Peyer's patch (tissue), 4 donors: ENCODE results near the gene PBX1. TPM values are rescaled to one million over a fixed set of nuclear protein-coding genes. Genes with fewer than 3 reads are reported as not detected.

Source experiments
- DNase-seq, 3 donors: peaks; one replicate each; pipeline ENCODE4 v3.0.0-alpha.2; 2017 to 2019
- H3K27ac ChIP-seq, 4 donors: fragments of 200-600 bp; sonication (generic); one replicate each; pipeline ENCODE4 v1.5.1; 2016 to 2019
- H3K27me3 ChIP-seq, 2 donors: fragments of 200-600 bp; sonication (generic); one replicate each; pipeline ENCODE4 v1.5.1; 2019
- H3K36me3 ChIP-seq, 3 donors: fragments of 200-600 bp; sonication (generic); one replicate each; pipeline ENCODE4 v1.5.1; 2016 to 2019
- H3K4me1 ChIP-seq, 4 donors: fragments of 200-600 bp; sonication (generic); one replicate each; pipeline ENCODE4 v1.5.1; 2016 to 2019
- H3K4me3 ChIP-seq, 4 donors: fragments of 200-600 bp; sonication (generic); 1 replicate in 3 of 4; 2 replicates in 1 of 4; pipeline ENCODE4 v1.5.1; 2016 to 2019; ENCODE audit warnings: mild to moderate bottlenecking in 1 of 4
- H3K9me3 ChIP-seq, 4 donors: fragments of 200-600 bp; sonication (generic); one replicate each; pipeline ENCODE4 v1.5.1; 2016 to 2019; ENCODE audit warnings: mild to moderate bottlenecking in 1 of 4
- POLR2A ChIP-seq, 2 donors: fragments of 450-650 bp; IDR thresholded peaks; one replicate each; pipeline ENCODE4 v1.5.1; 2017; ENCODE audit warnings: antibody characterized with exemption in 2 of 2, mild to moderate bottlenecking in 2 of 2, moderate library complexity in 2 of 2
- total RNA-seq, 4 donors: library from RNA; depleted of rRNA; stranded (reverse); fragments of >200 nt; gene quantifications; one replicate each; pipeline ENCODE4 v1.1.0, GENCODE V29; 2016
- TF ChIP-seq, protein P1 (sequence below), 6 experiments: fragments of 450-650 bp in 4 of 6; fragments of 200-600 bp in 2 of 6; sonication (generic) in 1 of 6; IDR thresholded peaks; one replicate each; pipeline ENCODE4 v1.5.1; 2017 to 2019; ENCODE audit warnings: antibody characterized with exemption in 6 of 6, mild to moderate bottlenecking in 3 of 6, moderate library complexity in 1 of 6

PBX1 gene
- total RNA-seq, 4 donors from 2014 or later: 20.6 to 57.5 (median 40.4) TPM

DNA sequence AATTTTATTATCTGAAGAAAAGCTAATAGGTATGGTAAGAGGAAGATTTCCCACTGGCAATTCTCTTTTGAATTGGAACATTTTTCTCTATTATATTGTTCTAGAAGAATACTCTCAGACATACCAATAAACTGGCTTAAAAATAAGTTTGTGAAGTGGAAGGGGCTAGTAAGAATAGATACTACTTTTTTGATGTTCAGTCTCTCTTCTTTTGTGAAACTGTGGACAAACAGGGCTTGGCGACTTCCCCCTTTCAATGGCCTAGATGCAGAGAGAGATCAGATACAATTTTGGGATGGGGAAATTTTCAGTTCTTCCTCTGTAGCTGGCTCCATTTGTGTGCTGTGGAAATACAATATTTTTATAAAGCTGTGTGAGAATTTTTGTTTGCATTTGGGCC, 2.5 kb downstream of the PBX1 start:
- Histone ChIP-seq H3K27me3 (no peaks in the 10 kb centered on the region), H3K4me3 (peak overlapping the region in 3 of 4 donors; percentile 46 to 77 (median 68)), H3K9me3 (no peaks in the 10 kb centered on the region), H3K27ac (peak overlapping the region in 2 of 4 donors; percentile 71 to 74), H3K36me3 (no peaks in the 10 kb centered on the region), H3K4me1 (peaks cover 0 to 18% (median 0%) of the 10 kb centered on the region in 4 donors)
- DNase-seq: no peak
- TF ChIP-seq, protein P1, sequence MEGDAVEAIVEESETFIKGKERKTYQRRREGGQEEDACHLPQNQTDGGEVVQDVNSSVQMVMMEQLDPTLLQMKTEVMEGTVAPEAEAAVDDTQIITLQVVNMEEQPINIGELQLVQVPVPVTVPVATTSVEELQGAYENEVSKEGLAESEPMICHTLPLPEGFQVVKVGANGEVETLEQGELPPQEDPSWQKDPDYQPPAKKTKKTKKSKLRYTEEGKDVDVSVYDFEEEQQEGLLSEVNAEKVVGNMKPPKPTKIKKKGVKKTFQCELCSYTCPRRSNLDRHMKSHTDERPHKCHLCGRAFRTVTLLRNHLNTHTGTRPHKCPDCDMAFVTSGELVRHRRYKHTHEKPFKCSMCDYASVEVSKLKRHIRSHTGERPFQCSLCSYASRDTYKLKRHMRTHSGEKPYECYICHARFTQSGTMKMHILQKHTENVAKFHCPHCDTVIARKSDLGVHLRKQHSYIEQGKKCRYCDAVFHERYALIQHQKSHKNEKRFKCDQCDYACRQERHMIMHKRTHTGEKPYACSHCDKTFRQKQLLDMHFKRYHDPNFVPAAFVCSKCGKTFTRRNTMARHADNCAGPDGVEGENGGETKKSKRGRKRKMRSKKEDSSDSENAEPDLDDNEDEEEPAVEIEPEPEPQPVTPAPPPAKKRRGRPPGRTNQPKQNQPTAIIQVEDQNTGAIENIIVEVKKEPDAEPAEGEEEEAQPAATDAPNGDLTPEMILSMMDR (IDR thresholded peaks at IDR 0.05): no peak

GRCh38 chr1:164562061-164562460, 3.1 kb downstream of the PBX1 start:
- Histone ChIP-seq H3K9me3 (no peaks in the 10 kb centered on the region), H3K4me3 (peak overlapping the region in 2 of 4 donors; percentile 68 to 77), H3K36me3 (no peaks in the 10 kb centered on the region), H3K27me3 (no peaks in the 10 kb centered on the region), H3K27ac (peak overlapping the region in 1 of 4 donors; percentile 74), H3K4me1 (peaks cover 0 to 18% (median 0%) of the 10 kb centered on the region in 4 donors)
- TF ChIP-seq, protein P1 (IDR thresholded peaks at IDR 0.05): no peak
- TF ChIP-seq POLR2A (IDR thresholded peaks at IDR 0.05): no peak
- no peak for DNase-seq

GRCh38 chr1:164562511-164562910, 3.5 kb downstream of the PBX1 start:
- DNase-seq: no peak
- Histone ChIP-seq H3K4me3 (peak overlapping the region in 2 of 4 donors; percentile 68 to 77), H3K27ac (peak overlapping the region in 2 of 4 donors; percentile 18 to 74), H3K9me3 (no peaks in the 10 kb centered on the region), H3K36me3 (no peaks in the 10 kb centered on the region), H3K4me1 (peaks cover 0 to 18% (median 0%) of the 10 kb centered on the region in 4 donors), H3K27me3 (no peaks in the 10 kb centered on the region)
- TF ChIP-seq POLR2A (IDR thresholded peaks at IDR 0.05): no peak
- TF ChIP-seq, protein P1 (IDR thresholded peaks at IDR 0.05): no peak

- H3K27me3 ChIP-seq: no peaks in the 10 kb centered on the region
- TF ChIP-seq, protein P1 (IDR thresholded peaks at IDR 0.05): no peak
- no peak for TF ChIP-seq POLR2A (IDR thresholded peaks at IDR 0.05)
- H3K9me3 ChIP-seq: no peaks in the 10 kb centered on the region
- peaks cover 0 to 15% (median 0%) of the 10 kb centered on the region in 4 donors for H3K4me1 ChIP-seq
- peak overlapping the region in 2 of 4 donors; percentile 68 to 77 for H3K4me3 ChIP-seq
- H3K27ac ChIP-seq: peak overlapping the region in 1 of 4 donors; percentile 74
- DNase-seq: no peak
- no peaks in the 10 kb centered on the region for H3K36me3 ChIP-seq
Measured at GRCh38 chr1:164562947-164563520, 4.0 kb downstream of the PBX1 start.

DNA sequence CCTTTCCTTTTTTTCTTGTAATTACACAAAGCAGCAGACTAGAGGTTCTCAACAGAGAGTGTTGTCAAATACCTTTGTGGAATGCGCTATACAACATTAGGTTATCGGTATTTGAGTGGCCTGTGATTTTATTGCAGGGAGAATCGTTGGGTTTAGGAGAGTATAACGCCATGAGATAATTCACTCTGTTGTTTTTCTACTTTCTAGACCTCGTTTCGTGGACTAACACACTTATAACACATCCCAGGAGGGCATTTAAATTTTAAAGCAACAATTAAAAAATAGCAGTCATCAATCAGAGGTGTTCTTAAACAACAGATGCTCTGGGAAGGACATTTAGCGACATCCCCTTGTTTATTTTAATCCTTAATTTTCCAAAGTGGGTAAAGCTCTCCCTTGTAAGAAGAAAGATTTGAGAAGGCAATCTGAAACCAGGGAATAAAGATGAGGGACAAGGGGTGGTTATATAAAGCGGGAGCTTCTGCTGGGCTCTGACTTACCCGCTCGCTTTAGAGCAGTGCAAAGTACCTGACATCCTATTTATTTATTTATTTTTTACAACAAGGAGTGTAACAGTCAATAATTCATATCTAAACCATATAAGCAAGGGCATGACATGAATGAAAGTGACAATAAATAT, 4.9 kb downstream of the PBX1 start:
- H3K36me3 ChIP-seq: no peaks in the 10 kb centered on the region
- TF ChIP-seq, protein P1 (IDR thresholded peaks at IDR 0.05): no peak
- TF ChIP-seq POLR2A (IDR thresholded peaks at IDR 0.05): peak in 1 of 2 donors; percentile 13
- peaks cover 0 to 12% (median 0%) of the 10 kb centered on the region in 4 donors for H3K4me1 ChIP-seq
- peak overlapping the region in 2 of 4 donors; percentile 23 to 68 for H3K4me3 ChIP-seq
- no peaks in the 10 kb centered on the region for H3K27me3 ChIP-seq
- DNase-seq: no peak
- H3K27ac ChIP-seq: peak overlapping the region in 2 of 4 donors; percentile 0 to 74
- no peaks in the 10 kb centered on the region for H3K9me3 ChIP-seq
